ENCODE results near the gene ELAVL2.

DNA sequence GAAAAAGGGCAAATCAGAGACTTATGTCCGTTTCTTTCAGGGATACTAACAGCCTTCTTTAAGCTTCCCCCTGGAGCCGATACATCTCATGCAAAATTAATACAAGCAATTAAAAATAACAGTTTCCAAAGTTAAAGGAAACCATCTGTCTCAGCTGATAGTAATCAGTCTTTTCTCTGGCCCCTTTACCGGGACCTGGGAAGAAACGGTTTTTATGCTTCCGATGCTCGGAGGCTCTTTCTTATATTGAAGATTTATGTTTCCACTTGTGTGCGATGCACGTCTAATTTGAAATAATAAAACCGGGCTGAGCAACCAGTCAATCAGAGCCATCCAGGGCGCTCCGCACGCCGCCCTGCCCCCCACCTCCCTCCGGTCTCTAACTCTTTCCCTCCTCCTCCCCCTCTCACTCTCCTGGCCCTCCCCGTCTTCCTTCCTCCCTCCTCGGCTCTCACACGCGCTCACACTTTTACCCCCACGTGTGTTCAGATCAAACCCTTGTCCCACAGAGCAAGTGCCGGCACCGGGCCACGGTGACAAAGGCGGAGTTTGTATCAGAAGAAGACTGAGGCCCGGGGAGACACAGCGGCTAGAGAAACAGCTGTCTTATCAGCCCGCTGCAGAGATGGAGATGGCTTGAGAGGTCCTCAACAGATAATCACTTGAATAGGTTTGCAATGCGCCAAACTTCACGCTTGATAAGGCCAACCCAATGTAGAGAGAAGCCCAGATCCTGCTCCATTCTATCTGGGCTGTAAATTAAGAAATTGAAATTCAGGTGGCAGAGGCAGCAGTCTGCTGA lies 5.1 kb upstream of the ELAVL2 start:
- TF ChIP-seq, protein P1, sequence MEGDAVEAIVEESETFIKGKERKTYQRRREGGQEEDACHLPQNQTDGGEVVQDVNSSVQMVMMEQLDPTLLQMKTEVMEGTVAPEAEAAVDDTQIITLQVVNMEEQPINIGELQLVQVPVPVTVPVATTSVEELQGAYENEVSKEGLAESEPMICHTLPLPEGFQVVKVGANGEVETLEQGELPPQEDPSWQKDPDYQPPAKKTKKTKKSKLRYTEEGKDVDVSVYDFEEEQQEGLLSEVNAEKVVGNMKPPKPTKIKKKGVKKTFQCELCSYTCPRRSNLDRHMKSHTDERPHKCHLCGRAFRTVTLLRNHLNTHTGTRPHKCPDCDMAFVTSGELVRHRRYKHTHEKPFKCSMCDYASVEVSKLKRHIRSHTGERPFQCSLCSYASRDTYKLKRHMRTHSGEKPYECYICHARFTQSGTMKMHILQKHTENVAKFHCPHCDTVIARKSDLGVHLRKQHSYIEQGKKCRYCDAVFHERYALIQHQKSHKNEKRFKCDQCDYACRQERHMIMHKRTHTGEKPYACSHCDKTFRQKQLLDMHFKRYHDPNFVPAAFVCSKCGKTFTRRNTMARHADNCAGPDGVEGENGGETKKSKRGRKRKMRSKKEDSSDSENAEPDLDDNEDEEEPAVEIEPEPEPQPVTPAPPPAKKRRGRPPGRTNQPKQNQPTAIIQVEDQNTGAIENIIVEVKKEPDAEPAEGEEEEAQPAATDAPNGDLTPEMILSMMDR (IDR thresholded peaks at IDR 0.05): no peak
- TF ChIP-seq RCOR1 (IDR thresholded peaks at IDR 0.05; ENCODE audit: low read depth, low read length) (no peak), POLR2A (IDR thresholded peaks at IDR 0.05; ENCODE audit: low read length) (no peak), POLR2AphosphoS2 (conservative IDR thresholded peaks at IDR 0.05; ENCODE audit: low read length) (no peak), CEBPB (IDR thresholded peaks at IDR 0.05) (no peak), JUN (IDR thresholded peaks at IDR 0.05) (no peak), GATA3 (IDR thresholded peaks at IDR 0.05; ENCODE audit: borderline replicate concordance) (no peak)
- TF ChIP-seq, protein P2, sequence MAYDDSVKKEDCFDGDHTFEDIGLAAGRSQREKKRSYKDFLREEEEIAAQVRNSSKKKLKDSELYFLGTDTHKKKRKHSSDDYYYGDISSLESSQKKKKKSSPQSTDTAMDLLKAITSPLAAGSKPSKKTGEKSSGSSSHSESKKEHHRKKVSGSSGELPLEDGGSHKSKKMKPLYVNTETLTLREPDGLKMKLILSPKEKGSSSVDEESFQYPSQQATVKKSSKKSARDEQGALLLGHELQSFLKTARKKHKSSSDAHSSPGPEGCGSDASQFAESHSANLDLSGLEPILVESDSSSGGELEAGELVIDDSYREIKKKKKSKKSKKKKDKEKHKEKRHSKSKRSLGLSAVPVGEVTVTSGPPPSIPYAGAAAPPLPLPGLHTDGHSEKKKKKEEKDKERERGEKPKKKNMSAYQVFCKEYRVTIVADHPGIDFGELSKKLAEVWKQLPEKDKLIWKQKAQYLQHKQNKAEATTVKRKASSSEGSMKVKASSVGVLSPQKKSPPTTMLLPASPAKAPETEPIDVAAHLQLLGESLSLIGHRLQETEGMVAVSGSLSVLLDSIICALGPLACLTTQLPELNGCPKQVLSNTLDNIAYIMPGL (CRISPR knock-in tag; IDR thresholded peaks at IDR 0.05; ENCODE audit: borderline replicate concordance): no peak
- TF ChIP-seq, protein P3, sequence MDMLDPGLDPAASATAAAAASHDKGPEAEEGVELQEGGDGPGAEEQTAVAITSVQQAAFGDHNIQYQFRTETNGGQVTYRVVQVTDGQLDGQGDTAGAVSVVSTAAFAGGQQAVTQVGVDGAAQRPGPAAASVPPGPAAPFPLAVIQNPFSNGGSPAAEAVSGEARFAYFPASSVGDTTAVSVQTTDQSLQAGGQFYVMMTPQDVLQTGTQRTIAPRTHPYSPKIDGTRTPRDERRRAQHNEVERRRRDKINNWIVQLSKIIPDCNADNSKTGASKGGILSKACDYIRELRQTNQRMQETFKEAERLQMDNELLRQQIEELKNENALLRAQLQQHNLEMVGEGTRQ (IDR thresholded peaks at IDR 0.05): no peak
- TF ChIP-seq, protein P4, sequence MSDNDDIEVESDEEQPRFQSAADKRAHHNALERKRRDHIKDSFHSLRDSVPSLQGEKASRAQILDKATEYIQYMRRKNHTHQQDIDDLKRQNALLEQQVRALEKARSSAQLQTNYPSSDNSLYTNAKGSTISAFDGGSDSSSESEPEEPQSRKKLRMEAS (IDR thresholded peaks at IDR 0.05): no peak
- TF ChIP-seq, protein P5, sequence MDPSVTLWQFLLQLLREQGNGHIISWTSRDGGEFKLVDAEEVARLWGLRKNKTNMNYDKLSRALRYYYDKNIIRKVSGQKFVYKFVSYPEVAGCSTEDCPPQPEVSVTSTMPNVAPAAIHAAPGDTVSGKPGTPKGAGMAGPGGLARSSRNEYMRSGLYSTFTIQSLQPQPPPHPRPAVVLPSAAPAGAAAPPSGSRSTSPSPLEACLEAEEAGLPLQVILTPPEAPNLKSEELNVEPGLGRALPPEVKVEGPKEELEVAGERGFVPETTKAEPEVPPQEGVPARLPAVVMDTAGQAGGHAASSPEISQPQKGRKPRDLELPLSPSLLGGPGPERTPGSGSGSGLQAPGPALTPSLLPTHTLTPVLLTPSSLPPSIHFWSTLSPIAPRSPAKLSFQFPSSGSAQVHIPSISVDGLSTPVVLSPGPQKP (IDR thresholded peaks at IDR 0.05; ENCODE audit: low read depth, low read length): no peak
